ENCODE results near the gene BTG3. TPM values are rescaled to one million over a fixed set of nuclear protein-coding genes. Genes with fewer than 3 reads are reported as not detected.
A peak's percentile ranks its signal among the peaks of the same experiment; 100 is the strongest.

BTG3 gene
- total and polyA plus RNA-seq, 2 donors, result 27.4 to 50.7 TPM

DNA sequence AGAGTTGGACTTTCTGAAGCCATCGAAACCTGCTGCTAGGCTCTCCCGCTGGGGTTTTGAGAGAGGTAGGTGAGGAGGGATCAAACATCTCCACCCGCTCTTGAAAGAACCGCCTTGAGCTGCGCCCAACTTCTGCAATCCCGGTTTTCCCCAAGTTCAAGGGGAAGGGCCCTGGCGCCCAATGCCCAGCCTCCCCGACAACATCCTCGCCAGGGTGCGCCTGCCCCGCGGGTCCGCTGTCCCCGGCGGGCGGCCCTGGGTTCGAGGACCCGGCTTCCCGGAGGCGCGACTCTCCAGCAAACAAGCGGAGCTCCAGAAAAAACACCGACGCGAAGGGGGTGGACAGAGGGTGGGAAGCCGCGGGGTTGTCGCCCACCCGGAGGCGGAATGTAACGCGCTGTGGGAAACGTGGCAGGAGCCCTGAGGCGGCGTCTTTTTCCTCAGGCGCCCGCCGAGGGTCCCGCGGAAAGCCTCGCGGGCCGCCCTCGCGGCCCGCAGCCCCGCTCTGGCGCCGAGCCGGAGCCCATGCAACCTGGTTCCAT is 607 bp downstream of the BTG3 start:
- peak overlapping the region; percentile 94 for H3K4me3 ChIP-seq (ENCODE audit: low read depth, low read length)
- no peak for DNase-seq (ENCODE audit: extremely low spot score)
- H3K4me1 ChIP-seq (ENCODE audit: insufficient read depth), result no peaks in the 10 kb centered on the region
- no peaks in the 10 kb centered on the region for H3K36me3 ChIP-seq (ENCODE audit: insufficient read depth)
- peak overlapping the region; percentile 94 for H3K27ac ChIP-seq (ENCODE audit: low read depth)
- WGBS, result under 1% methylated on average over 50 of the region's 50 CpGs

DNA sequence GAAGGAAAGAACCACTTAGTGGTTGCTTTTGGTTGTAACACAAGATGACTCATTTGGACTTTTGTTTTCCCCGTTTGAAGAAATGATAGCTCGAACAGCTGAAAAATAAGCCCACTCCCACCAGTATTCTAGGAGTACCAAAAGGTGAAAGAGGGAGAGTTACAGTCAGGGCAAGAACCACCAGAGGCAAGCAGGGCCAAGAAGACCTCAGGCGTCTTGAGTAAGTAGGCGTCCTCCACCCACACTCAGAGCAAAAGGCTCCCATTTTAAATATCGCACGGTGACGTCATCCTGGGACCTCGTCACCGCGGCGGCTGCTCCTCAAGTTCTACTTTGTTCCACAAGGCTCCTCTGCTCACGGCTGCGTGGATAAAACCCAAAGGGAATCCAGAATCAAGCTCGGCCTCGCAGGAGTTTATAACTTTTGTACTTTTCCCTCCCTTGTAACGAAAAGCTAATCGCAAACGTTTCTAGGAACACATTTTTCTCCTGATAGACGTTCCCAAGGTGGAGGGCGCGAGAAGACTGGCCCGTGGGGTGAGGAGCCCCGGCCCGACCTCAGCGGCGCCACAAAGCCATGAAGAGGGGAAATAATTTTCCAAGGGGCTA is 1.2 kb downstream of the BTG3 start:
- WGBS, result under 1% methylated on average over 26 of the region's 26 CpGs

DNA sequence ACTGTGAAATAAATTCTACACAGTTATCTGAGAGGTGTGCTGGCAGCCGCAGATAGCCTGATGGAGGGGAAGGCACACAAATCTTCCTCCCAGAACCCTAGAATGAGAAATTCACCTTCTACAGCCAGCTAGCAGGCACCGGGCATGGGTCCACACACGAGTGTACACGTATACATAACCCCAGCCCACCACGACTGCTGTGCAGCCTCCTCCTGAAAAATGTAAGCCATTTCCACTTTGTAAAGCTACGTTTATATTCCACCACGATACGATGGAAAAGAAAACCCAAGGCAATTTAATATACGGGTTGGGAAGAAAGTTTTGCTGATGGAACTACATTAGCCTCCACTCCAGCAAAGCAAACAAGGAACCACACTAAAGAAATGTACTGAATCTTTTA is 1.8 kb downstream of the BTG3 start:
- Histone ChIP-seq H3K4me1 (ENCODE audit: insufficient read depth) (no peaks in the 10 kb centered on the region), H3K4me3 (ENCODE audit: low read depth, low read length) (peak overlapping the region; percentile 7), H3K27ac (ENCODE audit: low read depth) (peak overlapping the region; percentile 26), H3K36me3 (ENCODE audit: insufficient read depth) (no peaks in the 10 kb centered on the region)
- DNase-seq (ENCODE audit: extremely low spot score), result no peak
- WGBS, result 14% methylated on average over 9 of the region's 9 CpGs

More for the DNA sequence above, 1.2 kb downstream of the BTG3 start:
- Histone ChIP-seq H3K4me1 (ENCODE audit: insufficient read depth) (no peaks in the 10 kb centered on the region), H3K27ac (ENCODE audit: low read depth) (peak overlapping the region; percentile 94), H3K36me3 (ENCODE audit: insufficient read depth) (no peaks in the 10 kb centered on the region), H3K4me3 (ENCODE audit: low read depth, low read length) (peak overlapping the region; percentile 94)
- DNase-seq (ENCODE audit: extremely low spot score), result peak; percentile 82

DNA sequence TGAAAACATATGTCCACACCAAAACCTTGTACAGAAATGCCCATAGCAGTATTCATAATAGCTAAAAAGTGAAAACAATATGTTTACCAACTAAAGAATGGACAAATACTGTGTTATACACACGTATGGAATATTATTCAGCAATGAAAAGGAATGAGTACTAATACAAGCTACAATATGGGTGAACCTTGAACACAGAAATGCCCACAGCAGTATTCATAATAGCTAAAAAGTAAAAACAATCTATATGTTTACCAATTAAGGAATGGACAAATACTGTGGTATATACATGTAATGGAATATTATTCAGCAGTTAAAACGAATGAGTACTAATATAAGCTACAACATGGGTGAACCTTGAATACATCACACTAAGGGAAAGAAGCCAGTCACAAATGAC is 3.0 kb downstream of the BTG3 start:
- DNase-seq (ENCODE audit: extremely low spot score), result no peak
- WGBS, result 95% methylated on average over 2 of the region's 2 CpGs
- no peak overlapping the region for H3K27ac ChIP-seq (ENCODE audit: low read depth)

DNA sequence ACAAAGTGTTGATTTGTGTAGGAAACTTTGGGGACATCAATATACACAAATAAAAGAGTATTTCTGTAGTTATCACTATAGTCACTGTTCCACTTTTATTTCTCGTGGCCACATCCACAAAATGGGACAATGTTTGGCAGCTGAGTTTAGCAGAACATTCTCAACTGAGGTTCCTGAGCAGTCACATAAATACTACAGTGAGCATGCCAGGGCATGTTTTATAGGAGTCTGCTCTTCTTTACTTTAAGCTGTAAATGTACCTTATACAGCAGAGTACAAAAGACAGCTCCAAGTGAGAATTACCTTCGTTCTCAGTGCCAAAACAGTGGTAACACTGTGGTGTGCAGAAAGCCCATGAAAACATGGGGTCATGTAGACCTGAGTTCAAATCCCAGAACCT is 5.0 kb downstream of the BTG3 start:
- no peak for DNase-seq (ENCODE audit: extremely low spot score)
- H3K27ac ChIP-seq (ENCODE audit: low read depth), result no peak overlapping the region
- H3K36me3 ChIP-seq (ENCODE audit: insufficient read depth), result no peaks in the 10 kb centered on the region
- no peaks in the 10 kb centered on the region for H3K4me1 ChIP-seq (ENCODE audit: insufficient read depth)
- 50% methylated on average over 2 of the region's 2 CpGs for WGBS
- no peak overlapping the region for H3K4me3 ChIP-seq (ENCODE audit: low read depth, low read length)

More for the DNA sequence above, 3.0 kb downstream of the BTG3 start:
- no peaks in the 10 kb centered on the region for H3K4me1 ChIP-seq (ENCODE audit: insufficient read depth)
- no peaks in the 10 kb centered on the region for H3K36me3 ChIP-seq (ENCODE audit: insufficient read depth)
- no peak overlapping the region for H3K4me3 ChIP-seq (ENCODE audit: low read depth, low read length)

DNA sequence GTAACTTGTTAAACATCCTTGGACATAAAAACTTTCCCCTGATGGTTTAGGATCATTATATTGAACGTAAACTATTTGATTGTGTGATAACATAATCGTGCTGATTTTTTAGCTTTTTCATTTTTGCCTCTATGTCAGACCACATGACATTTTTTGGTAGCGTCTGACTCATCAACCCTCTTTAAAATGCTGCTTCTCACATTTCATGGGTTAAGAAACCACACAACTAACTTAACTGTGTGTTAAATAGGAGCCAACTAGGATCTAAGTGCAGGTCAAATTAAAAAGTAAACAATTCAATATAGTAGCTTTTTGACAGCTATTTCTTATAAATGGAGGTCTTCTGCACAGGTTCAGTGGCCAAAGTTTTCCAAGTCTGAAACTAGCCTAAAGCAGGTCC is 9.8 kb downstream of the BTG3 start:
- no peaks in the 10 kb centered on the region for H3K4me1 ChIP-seq (ENCODE audit: insufficient read depth)
- no peak overlapping the region for H3K27ac ChIP-seq (ENCODE audit: low read depth)
- peaks cover 2% of the 10 kb centered on the region for H3K36me3 ChIP-seq (ENCODE audit: insufficient read depth)
- no peak for DNase-seq (ENCODE audit: extremely low spot score)
- no peak overlapping the region for H3K4me3 ChIP-seq (ENCODE audit: low read depth, low read length)
- WGBS, result 70% methylated on average over 3 of the region's 3 CpGs

DNA sequence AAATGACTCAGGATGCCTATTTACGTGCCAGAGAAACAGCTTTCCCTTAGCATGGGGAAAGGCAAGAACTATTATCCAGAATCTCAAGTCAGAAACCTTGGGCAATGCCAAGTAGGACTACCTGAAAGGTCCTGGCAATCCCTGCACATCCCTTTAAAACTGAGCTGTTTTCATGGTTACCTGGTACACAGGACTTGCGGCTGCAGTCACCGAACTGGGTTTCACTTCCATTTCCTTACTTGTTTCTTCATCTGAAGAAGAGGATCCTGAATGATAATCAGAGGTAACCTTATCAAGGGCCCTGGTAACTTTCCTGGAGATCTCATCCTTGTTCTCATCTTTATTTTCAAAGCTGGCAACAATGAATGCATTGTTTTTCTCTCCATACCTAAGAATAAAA is 14.3 kb downstream of the BTG3 start:
- WGBS, result 92% methylated on average over 3 of the region's 3 CpGs
- Histone ChIP-seq H3K36me3 (ENCODE audit: insufficient read depth) (peaks cover 2% of the 10 kb centered on the region), H3K4me3 (ENCODE audit: low read depth, low read length) (no peak overlapping the region), H3K4me1 (ENCODE audit: insufficient read depth) (no peaks in the 10 kb centered on the region), H3K27ac (ENCODE audit: low read depth) (no peak overlapping the region)
- DNase-seq (ENCODE audit: extremely low spot score), result no peak

DNA sequence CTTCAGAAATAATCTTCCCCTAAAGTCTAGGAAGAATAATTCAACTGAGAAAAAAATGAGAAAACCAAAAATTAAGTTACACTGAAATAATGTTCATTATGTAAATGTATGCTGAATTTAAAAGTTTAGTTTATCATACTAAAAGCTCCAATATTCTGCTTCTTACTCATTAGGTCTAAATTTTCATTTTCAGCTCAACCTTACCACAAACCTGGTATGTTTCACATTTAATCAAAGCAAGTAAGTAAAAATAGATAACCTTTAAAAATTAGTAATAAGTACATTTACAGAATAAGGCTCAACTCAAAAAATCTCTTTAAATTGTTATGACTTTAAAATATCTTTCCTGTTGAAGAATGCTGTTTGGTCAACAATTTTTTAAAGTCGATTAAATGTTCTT is 15.0 kb downstream of the BTG3 start:
- H3K4me1 ChIP-seq (ENCODE audit: insufficient read depth), result no peaks in the 10 kb centered on the region
- WGBS, result 84% methylated on average over 1 of the region's 1 CpG
- peaks cover 2% of the 10 kb centered on the region for H3K36me3 ChIP-seq (ENCODE audit: insufficient read depth)
- no peak overlapping the region for H3K4me3 ChIP-seq (ENCODE audit: low read depth, low read length)
- DNase-seq (ENCODE audit: extremely low spot score), result no peak
- no peak overlapping the region for H3K27ac ChIP-seq (ENCODE audit: low read depth)

DNA sequence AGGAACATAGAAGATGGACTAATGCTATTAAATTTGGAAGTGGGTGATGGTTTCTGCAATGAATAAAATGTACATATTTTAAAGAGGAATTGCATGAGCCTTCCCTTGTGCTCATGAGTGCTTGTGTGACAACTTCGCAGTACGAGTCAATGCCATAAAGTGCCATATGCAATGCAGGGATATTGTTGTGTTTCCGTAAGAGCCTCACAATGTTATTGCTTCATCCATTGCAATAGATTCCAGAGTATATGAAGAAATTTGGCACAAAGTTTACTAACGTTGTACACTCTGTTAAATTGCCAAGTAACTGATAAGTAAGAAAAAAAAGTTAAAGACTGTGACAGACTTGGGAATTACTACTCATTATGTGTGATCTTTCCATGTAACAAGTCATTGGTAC is 22.3 kb downstream of the BTG3 start:
- no peak for DNase-seq (ENCODE audit: extremely low spot score)
- Histone ChIP-seq H3K4me3 (ENCODE audit: low read depth, low read length) (no peak overlapping the region), H3K36me3 (ENCODE audit: insufficient read depth) (no peaks in the 10 kb centered on the region), H3K4me1 (ENCODE audit: insufficient read depth) (no peaks in the 10 kb centered on the region), H3K27ac (ENCODE audit: low read depth) (no peak overlapping the region)
- WGBS, result 73% methylated on average over 4 of the region's 4 CpGs

DNA sequence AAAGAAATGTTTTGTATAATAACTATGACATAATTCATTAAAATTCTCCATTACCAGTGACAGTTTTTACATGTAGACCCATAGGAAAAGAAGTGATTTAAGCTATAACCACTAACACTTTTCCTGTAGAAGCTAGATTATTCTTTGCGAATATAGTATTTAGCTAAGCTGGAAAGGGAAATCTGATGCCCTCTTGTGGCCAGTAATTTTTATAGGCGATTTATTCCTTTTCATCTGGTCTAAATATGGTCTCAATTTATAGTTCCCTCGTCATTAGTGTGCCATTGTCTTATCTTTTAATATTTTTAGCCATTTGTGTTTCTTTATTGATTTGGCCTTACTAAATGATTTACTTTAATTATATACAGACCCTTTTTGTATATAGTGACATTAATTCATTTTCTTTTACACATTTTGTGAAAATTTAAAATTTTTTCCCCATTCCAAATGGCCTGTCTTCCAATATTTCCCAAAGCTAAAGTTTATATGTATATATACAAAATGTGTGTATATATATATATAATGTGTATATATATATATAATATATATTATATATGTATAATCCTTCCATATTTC is 26.7 kb downstream of the BTG3 start:
- H3K4me3 ChIP-seq (ENCODE audit: low read depth, low read length), result no peak overlapping the region
- H3K4me1 ChIP-seq (ENCODE audit: insufficient read depth), result no peaks in the 10 kb centered on the region
- no peaks in the 10 kb centered on the region for H3K36me3 ChIP-seq (ENCODE audit: insufficient read depth)
- no peak overlapping the region for H3K27ac ChIP-seq (ENCODE audit: low read depth)
- peak; percentile 21 for DNase-seq (ENCODE audit: extremely low spot score)
- WGBS, result 8% methylated on average over 3 of the region's 3 CpGs

DNA sequence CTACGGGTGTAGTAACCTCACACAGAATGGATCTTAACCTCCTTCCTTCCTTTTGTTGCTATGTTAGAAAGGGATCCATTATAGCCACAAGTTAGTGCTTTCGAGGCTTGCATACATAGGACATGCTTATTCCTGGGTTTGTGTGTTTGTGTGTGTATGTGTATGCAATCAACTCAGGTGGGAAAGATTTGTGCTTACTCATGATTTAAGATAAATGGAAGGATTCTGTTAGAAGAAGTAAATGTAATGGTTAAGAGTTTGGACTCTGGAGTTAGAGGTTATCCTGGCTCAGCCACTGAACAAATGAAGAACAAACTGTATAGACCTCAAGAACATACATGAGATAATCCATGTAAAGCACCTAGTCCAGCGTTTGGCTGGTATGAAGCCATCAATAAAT is 28.8 kb downstream of the BTG3 start:
- WGBS, result 88% methylated on average over 3 of the region's 3 CpGs
- H3K36me3 ChIP-seq (ENCODE audit: insufficient read depth), result no peaks in the 10 kb centered on the region
- no peak overlapping the region for H3K27ac ChIP-seq (ENCODE audit: low read depth)
- no peaks in the 10 kb centered on the region for H3K4me1 ChIP-seq (ENCODE audit: insufficient read depth)
- H3K4me3 ChIP-seq (ENCODE audit: low read depth, low read length), result no peak overlapping the region
- no peak for DNase-seq (ENCODE audit: extremely low spot score)

DNA sequence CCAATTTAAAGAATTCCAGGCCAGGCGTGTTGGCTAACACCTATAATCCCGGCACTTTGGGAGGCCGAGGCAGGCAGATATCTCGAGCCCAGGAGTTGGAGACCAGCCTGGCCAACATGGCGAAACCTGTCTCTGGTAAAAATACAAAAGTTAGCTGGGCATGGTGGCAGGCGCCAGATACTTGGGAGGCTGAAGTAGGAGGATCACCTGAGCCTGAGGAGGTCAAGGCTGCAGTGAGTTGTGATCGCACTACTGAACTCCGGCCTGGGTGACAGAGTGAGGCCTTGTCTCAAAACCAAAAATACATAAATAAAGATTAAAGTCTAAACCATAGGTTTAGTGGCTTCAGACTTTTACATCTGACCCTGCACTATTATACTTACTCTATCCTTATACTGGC is 32.4 kb downstream of the BTG3 start:
- DNase-seq (ENCODE audit: extremely low spot score), result no peak
- H3K4me1 ChIP-seq (ENCODE audit: insufficient read depth), result no peaks in the 10 kb centered on the region
- WGBS, result 96% methylated on average over 8 of the region's 8 CpGs
- no peak overlapping the region for H3K4me3 ChIP-seq (ENCODE audit: low read depth, low read length)
- H3K36me3 ChIP-seq (ENCODE audit: insufficient read depth), result no peaks in the 10 kb centered on the region
- H3K27ac ChIP-seq (ENCODE audit: low read depth), result no peak overlapping the region

DNA sequence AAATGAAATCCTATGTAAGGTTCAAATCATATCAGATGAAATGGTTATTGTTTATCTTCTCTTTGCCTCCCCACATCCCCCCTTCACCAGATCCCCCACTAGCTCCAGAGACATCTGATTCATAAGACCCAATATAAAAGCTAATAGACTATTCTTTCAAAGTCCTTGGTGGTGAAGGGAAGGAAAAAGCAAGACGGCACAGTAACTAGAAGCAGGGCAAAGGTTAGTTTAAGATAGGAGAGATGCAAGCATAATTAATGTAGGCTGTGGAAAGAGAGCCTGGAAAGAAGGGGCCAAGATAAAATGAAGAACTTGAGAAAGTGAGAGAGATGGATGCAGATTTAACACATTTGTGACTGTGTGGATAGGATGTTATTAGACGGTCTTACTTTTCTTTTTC is 33.8 kb downstream of the BTG3 start:
- WGBS, result 86% methylated on average over 2 of the region's 2 CpGs
- Histone ChIP-seq H3K27ac (ENCODE audit: low read depth) (no peak overlapping the region), H3K4me3 (ENCODE audit: low read depth, low read length) (no peak overlapping the region), H3K4me1 (ENCODE audit: insufficient read depth) (no peaks in the 10 kb centered on the region), H3K36me3 (ENCODE audit: insufficient read depth) (no peaks in the 10 kb centered on the region)
- no peak for DNase-seq (ENCODE audit: extremely low spot score)

DNA sequence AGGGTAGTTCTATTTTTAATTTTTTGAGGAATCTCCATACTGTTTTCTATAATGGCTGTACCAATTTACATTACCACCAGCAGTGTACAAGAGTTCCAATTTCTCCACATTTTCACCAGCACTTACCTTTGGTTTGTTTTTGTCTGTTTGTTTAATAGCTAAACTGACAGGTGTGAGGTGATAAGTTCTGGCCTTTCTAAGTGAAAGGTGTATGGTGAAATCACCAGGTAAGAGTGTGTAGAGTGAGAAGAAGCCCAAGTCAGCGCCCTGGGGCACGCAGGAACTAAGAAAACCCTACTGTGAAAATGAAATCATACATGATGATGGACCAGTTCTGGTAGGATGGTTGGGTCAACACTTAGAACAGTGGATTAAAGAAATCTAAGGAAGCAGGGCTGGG is 34.5 kb downstream of the BTG3 start:
- Histone ChIP-seq H3K36me3 (ENCODE audit: insufficient read depth) (no peaks in the 10 kb centered on the region), H3K27ac (ENCODE audit: low read depth) (no peak overlapping the region), H3K4me1 (ENCODE audit: insufficient read depth) (no peaks in the 10 kb centered on the region), H3K4me3 (ENCODE audit: low read depth, low read length) (no peak overlapping the region)
- DNase-seq (ENCODE audit: extremely low spot score), result no peak
- 92% methylated on average over 2 of the region's 2 CpGs for WGBS

Measured in urinary bladder (tissue), 4 donors.